OCI-M2 (cell line): ENCODE data around the gene IL7R.

Experiments
- DNase-seq: peaks from one replicate; lab custom pipeline; 2025; ENCODE audit not compliant: unreplicated experiment; lab: John Stamatoyannopoulos, UW

Gene IL7R, protein sequence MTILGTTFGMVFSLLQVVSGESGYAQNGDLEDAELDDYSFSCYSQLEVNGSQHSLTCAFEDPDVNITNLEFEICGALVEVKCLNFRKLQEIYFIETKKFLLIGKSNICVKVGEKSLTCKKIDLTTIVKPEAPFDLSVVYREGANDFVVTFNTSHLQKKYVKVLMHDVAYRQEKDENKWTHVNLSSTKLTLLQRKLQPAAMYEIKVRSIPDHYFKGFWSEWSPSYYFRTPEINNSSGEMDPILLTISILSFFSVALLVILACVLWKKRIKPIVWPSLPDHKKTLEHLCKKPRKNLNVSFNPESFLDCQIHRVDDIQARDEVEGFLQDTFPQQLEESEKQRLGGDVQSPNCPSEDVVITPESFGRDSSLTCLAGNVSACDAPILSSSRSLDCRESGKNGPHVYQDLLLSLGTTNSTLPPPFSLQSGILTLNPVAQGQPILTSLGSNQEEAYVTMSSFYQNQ

DNA sequence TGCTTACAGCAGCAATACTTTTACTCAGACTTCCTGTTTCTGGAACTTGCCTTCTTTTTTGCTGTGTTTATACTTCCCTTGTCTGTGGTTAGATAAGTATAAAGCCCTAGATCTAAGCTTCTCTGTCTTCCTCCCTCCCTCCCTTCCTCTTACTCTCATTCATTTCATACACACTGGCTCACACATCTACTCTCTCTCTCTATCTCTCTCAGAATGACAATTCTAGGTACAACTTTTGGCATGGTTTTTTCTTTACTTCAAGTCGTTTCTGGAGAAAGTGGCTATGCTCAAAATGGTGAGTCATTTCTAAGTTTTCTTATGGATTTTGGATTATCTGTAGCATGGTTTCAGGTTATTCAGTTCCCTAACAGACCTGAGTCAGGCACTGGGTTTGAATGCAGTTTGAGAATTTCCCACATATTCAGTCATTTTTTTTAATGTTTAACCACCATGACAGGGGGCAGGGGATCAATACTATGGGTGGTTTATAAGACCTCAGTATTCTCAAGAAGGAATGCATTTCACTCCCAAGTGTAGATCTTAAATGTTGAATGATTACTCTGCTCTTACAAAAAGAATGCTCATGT, at the start of gene IL7R:
TSS of gene IL7R (plus strand) at position 127 of the 587 bp plus-strand sequence. CDS start at position 214, 87 bp downstream.
- no peak for DNase-seq

DNA sequence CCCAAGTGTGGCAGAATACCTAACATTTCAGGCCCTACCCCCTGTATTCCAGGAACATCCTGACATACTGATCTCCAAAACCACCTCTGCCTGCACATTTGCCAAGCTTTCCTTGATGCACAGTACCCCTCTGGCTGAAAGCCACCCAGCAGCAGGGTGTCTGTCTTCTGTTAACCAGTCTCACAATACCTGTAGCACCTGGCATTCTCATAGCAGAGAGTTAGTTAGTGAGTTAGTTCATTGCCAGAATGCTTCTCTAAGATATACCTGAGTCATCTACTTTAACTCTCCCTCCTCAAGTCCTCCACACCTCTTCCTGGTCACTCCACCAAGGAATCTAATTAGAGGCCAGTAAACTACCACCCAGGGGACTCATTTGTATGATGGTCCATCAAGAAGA, 46.1 kb upstream of the IL7R start:
- no peak for DNase-seq

DNA sequence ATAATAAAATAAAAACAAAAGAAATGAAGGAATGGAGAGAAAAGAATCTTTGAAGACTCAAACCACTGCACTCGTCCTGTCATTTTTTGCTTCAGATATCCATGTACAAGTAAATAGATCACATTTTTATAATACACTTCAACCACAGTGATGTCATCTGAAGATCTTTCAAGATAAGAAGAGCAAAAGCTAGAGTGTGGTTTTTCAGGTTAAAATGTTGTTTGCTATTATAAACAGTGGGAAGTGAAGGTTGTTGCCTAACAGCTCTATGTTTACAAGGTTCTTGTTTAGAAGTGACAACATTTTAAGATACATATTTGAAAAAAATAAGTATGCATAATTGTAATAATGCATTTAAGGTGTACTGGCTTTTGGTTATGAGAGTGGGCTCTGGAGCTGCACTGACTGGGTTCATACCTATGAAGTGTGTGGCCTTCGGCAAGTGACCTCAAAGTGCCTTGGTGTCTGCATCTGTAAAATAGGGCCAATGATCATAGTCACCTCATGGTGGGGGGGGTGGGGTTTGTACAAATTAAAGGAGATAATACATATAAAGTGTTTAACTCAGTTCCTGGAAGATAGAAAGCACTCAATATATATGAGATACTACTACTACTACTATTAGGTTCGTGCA, 45.5 kb upstream of the IL7R start:
- no peak for DNase-seq

DNA sequence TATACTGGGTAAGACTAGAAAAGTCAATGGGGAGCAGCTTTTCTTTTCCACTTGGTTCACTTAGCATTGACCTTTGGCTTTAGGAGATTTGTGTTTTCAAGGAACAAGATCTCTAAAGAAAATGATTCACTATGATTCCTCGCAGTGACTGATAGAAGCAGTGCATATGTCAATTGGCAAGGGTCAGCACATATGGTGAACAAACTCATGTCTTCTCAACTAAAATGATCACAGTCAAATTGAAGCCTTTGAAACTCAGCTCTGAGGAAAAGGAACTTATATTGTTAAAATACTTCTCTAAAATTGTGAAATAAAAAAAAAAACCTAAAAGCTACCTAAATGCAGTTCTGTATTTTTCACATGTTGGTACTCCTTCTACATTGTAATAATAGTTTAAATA, 43.2 kb upstream of the IL7R start:
- no peak for DNase-seq

DNA sequence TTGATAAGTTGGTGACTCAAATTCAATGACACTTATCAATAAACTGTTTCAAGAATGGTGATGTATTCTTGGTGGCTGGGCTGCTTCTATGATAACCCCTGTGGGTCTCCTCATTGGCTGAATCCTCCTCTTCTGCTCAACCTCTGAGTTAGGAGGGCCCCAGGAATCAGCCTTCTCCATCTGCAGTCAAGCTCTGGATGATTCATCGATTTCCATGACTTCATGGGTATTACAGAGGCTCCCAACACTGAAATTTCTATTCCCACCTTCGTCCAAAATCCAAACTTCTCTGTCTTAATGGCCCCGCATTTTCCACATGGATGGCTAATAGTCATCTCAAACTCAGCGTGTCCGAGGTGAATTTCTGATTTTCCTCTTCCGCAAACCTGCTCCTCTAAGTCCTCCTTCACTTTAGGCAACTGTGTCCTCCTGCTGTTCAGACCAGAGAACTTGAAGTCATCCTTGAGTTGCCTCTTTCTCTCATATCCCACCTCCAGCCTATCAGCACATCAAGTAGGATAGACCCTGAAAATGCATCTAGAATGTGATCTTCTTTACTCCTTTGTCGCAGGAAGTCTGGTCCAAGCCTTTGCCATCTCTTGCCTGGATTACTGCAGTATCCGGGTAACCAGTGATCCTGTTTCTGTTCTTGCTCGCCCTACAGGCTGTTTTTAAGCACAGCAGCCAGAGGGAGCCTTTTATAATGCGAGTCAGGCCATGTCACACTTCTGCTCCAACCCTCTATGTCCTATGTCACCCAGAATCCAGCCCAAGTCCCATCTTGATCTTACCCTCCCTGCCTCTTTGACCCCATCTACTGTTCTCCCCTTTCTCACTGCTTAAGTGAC, 41.4 kb upstream of the IL7R start:
- no peak for DNase-seq

DNA sequence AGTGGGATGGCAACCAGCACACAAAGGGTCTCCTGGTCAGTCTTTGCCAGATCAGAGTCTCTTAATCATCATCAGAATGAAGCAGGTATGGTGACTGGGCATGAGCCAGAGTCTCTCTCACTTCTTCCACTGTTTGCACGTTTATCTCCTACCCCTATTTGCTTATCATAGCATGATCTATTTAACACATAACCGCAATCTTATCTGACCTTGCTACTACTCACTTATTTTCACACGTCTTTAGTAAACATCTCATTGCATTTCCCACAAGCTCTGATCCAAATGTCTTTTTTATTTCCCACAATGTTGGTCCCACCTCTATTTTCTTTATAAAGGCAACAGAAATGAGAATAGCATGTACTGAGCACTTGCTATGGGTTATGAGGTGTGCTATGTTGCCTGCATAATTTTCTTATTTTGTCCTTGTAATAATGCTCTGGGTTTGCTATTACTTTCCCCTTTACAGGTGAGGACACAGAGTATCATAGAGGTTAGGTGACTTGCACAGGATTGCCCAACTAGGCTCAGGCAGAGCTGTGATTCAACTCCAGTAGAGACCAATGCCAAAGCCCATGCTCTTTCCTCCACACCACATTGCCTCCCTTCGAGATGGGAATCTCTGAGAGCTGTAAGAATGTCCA, 39.7 kb upstream of the IL7R start:
- no peak for DNase-seq

DNA sequence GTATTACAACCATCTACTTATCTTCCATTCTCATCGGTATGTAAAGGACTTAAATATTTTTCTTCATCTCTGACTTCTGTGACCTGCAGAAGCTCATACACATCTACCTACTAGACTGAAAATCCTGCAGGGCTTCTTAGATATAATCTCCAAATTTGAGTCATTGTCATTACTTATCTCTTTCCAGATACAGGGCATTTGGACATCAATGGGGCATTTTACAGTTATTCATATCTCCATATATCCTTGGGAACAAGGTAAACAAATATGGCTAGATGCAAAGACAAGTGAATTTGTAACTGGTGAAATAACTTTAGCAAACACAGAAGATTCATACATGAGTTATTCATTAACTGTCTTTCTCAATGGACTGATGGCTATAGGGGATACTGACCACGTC, 37.7 kb upstream of the IL7R start:
- no peak for DNase-seq

DNA sequence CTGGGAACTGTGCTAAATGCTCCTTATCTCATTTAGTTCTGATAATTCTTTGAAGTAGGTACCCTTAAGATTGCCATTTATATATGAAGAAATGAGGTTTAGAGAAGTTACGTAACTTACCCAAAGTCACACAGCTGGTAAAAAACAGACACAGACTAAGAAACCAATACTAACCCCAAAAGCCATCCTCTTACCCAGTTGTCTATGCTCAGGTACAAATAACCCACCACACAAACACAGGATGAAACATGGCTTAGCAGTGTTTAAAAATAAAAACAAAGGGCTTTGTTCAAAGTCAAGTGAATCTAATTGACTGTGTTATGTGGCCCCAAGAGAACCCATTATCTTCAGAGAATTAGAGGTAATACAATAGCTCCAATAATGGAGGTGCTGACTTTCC, 37.0 kb upstream of the IL7R start:
- DNase-seq: no peak

DNA sequence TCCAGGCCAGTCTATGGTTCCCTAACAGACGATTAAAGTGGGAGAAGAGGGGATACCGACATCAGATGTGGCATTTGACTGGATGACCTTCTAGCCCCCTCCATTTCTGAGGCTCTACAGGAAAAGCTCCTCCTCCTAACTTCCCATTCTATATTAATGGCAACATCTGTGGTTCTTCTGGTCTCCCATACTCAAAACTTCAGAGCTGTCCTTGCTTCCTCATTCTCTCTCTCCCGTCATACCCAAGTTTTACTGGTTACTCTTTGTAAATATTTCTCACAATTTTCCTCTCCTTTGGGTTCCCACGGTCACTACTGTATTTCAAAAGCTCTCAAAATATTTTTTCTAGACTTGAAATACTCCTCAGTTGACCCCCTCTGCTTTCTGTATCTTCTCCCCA, 36.0 kb upstream of the IL7R start:
- DNase-seq: no peak

DNA sequence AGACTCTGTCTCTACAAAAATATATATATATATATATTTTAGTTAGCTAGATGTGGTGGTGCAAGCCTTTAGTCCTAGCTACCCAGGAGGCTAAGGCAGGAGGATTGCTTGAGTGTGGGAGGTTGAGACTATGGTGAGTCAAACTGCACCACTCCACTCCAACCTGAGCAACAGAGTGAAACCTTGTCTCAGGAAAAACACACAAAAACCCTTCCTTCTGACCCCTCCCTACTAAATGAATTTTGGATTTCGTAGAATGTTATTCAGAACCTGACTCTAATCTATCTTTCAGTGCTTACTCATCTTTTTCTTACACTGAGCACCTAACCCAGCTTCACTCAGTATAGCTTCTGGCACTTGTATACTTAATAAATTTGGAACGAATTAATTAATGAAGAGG, 35.2 kb upstream of the IL7R start:
- DNase-seq: no peak

DNA sequence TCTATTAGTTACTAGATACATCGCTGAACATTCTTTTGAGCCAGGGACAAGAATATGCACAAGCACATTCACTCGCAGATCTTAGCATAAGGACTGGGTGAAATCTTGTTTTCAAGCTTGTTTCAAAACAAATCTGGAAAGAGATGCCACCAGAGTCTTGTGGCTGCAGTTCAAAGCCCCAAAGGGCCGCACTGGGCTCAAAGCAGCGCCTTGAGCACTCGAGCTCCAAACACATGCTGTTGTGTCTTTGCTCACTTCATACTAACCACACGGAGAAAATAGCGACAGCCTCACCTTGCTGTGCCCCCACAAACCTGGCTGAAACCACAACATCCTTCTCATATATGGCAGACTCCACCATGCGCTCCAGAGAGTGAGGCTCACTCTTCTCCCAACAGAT, 34.2 kb upstream of the IL7R start:
- no peak for DNase-seq

DNA sequence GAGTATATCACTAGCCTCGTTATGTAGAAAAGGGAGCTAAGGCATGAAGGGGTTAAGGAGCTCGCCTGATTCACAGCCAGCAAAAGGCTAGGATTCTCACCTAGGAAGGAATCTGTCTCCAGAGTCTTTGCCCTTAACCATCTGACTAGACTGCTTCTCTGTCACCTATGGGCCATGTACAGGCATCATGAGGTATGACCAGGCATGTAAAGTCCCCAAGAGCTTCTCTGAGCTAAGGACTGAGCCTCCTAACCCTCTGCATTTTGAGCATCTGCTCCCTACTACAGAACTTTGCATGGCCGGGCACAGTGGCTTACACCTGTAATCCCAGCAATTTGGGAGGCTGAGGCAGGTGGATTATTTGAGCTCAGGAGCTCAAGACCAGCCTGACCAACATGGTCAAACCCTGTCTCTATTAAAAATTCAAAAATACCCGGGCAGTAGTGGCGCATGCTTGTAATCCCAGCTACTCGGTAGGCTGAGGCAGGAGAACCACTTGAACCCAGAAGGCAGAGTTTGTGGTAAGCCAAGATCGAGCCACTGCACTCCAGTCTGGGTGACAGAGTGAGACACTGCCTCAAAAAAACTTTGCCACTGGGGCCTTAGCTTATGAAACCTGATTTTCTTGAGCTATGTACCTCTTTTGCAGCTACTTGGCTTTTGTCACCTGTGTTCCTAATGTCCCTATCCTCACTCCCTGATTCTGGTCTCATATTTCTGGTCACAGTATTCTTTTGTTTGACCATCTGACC, 33.2 kb upstream of the IL7R start:
- DNase-seq: no peak

DNA sequence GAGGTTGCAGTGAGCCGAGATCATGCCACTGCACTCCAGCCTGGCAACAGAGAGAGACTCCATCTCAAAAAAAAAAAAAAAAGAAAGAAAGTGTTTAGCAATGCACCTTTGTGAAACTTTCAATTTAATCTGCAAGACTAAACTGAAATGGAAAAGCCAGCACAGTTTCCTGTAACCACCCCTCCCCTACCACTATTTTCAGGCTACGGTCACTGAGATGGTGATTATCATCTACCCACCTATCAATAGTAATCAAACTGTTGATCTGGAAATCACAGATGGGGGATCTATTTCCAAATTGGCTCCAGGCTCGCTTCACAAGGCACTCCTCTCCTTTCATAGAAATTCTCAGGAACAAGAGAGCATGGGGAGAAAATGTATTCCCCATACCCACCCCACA, 30.6 kb upstream of the IL7R start:
- no peak for DNase-seq

DNA sequence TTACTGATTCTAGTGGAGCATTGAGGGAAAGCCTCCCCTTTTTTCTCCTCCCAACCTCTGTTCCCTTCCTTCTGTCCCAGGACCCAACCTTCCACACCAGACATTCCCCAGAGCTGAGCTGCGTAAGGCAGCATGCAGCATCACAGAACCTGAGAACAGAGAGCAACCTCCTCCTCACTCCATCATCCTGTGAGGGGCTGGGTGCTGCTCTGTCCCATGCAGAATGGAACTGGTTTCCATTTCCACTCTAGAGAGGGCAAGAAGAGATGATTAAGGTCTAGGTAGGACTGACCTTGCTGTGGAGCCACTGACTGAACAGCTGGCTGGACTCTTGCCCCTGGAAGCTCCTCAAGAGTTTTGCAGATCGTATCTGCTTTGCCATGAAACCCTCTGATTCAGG, 30.1 kb upstream of the IL7R start:
- DNase-seq: no peak

DNA sequence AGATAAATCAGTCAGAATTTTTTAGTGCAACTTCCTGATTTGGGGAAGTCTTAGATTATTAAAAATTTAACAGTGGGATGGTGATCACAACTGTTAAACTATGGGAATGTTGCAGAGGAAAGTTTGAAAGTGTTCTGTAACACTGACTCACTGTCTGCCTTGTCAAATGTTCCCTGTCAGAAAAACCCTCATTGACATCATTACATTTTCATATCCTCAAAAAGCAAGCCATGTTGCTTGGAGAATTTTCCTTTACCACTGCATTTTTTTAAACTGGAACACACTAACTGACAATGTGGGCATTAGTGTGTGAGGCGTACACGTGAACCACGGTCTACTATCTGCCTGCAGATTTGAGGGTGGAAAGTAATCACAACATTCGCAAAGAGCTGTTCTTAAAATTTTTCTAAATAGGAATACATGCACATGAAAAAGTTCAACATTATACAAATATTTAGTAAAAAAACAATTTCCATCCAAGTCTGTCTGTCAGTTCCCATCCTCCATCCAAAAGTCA, 28.6 kb upstream of the IL7R start:
- DNase-seq: no peak

DNA sequence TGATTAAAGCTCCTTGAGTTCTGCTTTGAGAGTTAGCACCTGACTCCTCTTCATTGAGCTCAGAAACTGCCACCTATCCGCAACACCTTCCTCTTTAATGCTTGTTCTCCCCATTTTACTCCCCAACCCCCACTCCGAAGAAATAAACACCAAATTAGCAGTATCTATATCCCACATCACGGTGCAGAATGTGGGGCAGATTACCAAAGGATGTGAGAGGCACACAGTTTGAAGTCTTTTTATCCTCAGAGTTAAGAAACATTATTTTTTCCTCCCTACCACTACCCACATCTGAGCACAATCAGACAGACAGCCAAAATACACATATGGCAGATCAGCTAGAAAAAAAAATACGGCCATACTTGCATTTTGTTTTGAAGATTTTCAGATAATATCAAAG, 26.1 kb upstream of the IL7R start:
- no peak for DNase-seq

DNA sequence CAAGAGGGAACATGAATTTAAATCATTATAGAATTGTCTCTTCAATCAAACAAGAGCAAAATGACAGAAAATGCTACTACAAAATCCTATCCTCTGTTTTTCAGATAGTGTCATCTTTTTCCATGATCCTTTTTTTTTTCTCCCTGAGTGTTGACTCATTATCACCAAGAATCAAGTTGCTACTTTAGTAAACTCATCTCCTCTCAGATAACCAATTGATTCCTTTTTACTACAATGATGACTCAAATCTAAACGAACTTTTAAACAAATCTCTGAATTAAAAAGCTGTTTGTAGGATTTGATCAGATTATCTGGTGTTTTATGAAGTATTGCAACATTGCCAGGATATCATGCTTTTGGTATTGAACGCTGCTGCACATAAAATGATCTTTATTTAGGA, 23.9 kb upstream of the IL7R start:
- DNase-seq: no peak

DNA sequence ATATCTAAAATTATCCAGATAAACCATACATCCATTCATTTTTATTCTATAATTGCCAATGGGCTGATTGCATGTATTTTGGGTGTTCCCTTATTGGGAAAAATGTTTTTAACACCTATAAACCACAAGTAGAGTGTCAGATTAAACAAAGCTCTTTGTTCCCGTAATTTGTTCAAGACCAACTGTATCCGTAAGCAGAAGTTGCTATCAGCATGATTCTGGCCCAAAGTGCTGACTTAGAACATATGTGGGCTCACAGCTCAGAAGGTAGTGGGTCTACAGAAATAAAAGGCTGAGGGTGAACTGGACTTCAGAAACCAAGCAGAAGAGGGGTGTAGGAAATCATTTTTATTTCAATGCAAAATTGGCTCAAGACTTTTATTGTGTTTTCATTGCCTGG, 23.5 kb upstream of the IL7R start:
- DNase-seq: no peak

DNA sequence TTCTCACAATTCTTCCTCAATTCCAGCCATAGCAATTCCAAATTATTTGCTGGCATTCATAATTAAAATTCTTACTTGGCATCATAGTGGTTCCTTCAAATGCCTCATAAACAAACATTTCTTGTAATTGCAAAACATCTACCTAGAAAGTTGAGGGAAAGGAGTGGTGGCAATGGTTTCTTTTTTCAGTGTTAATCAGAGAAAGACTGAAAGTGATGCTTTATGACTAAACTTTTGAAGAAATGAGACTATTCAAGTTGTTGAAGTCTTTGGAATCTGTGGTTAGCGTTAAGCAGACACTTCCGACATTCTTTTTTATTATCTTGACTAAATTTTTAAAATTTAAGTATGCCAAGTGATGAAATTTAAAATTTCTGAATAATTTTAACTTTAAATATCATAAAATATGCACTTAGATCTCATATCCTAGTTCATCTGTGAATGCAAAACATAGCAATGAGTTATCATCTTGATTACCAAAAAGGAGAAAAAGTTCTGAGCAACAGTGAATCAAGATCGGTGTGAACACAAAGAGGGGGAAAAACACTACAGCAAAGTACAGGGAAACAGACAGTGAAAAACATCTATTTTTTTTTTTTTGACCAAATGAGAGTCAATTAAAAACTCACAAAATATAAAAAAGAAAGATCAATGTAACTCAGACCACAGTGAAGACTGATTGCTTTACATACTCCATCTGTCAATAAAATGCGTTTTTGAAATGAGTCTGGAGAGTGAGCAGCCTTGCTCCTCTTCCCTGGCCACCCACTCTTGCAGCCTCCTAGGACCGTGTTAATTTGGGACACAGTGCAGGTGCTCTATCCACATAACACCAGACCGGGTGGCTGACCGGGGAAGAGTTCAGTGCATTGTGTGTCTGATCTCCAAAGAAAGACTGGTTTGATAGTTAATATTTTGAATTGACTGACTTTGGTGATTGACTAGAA, 20.6 kb upstream of the IL7R start:
- DNase-seq: no peak
